H1 (cell line): Measurements from ENCODE around the gene WDR13. TPM values are rescaled to one million over a fixed set of nuclear protein-coding genes. Genes with fewer than 3 reads are reported as not detected.

Experiments used
- CTCF ChIA-PET: fragments of 300-600 bp; sonication (Branson Sonifier 250); formaldehyde crosslinking; loops from one replicate; lab custom pipeline; 2021; ENCODE audit not compliant: partially characterized antibody; lab: Charles Lee
- POLR2A ChIA-PET: fragments of 300-600 bp; sonication (Branson Sonifier 250); formaldehyde crosslinking; loops from one replicate; lab custom pipeline; 2021; ENCODE audit warnings: inconsistent platforms; ENCODE audit not compliant: partially characterized antibody; lab: Charles Lee
- DNase-seq, 2 experiments: peaks; one replicate each; pipeline versions ENCODE4 v3.0.0 to v3.0.0-alpha.2; 2010 to 2022; ENCODE audit warnings: low spot score in 2 of 2, low read depth in 1 of 2, mixed read lengths in 1 of 2
- FAIRE-seq: peaks from 2 replicates; lab custom pipeline; 2011; peaks lifted over from hg19 to GRCh38; lab: Jason Lieb, UNC
- H2AFZ ChIP-seq: 2 replicates; pipeline ENCODE4 v1.8.1; 2012; ENCODE audit warnings: low read length, inconsistent platforms
- H2AK5ac ChIP-seq: 2 replicates; pipeline ENCODE4 v1.6.1; 2013; ENCODE audit warnings: low read depth, low read length
- H2BK120ac ChIP-seq: replicated peaks from 2 replicates; pipeline ENCODE3; 2013; ENCODE audit warnings: low read depth, low read length, inconsistent platforms
- H2BK12ac ChIP-seq: 2 replicates; pipeline ENCODE4 v1.6.1; 2013; ENCODE audit warnings: low read depth, low read length
- H2BK15ac ChIP-seq: 2 replicates; pipeline ENCODE4 v1.6.1; 2013; ENCODE audit warnings: low read length
- H2BK20ac ChIP-seq: 2 replicates; pipeline ENCODE4 v1.6.1; 2013; ENCODE audit warnings: low read length
- H2BK5ac ChIP-seq: 2 replicates; pipeline ENCODE4 v1.6.1; 2013; ENCODE audit warnings: low read depth, low read length
- H3K14ac ChIP-seq: 2 replicates; pipeline ENCODE4 v1.6.1; 2013; ENCODE audit warnings: inconsistent platforms; ENCODE audit not compliant: insufficient read length
- H3K18ac ChIP-seq: 2 replicates; pipeline ENCODE4 v1.6.1; 2013; ENCODE audit warnings: low read length; ENCODE audit errors: extremely low read depth
- H3K23ac ChIP-seq: 2 replicates; pipeline ENCODE4 v1.6.1; 2013; ENCODE audit warnings: inconsistent platforms; ENCODE audit not compliant: insufficient read length
- H3K23me2 ChIP-seq: 2 replicates; pipeline ENCODE4 v1.6.1; 2013; ENCODE audit warnings: low read depth, low read length
- H3K27ac ChIP-seq: 2 replicates; pipeline ENCODE4 v1.6.1; 2011; ENCODE audit warnings: low read depth, low read length, inconsistent platforms
- H3K27me3 ChIP-seq, 4 experiments: replicated peaks in 1 of 4; 1 replicate in 1 of 4; 2 replicates in 3 of 4; pipeline versions ENCODE4 v1.6.1 to v1.8.1; 2011 to 2013; ENCODE audit warnings: low read length in 3 of 4, mild to moderate bottlenecking in 3 of 4, inconsistent platforms in 2 of 4, mixed read lengths in 2 of 4, moderate library complexity in 1 of 4; ENCODE audit not compliant: control insufficient read depth in 3 of 4, insufficient read depth in 3 of 4; ENCODE audit errors: extremely low read depth in 1 of 4
- H3K36me3 ChIP-seq, 4 experiments: 2 replicates each; pipeline versions ENCODE4 v1.6.1 to v1.8.1; 2011 to 2013; ENCODE audit warnings: mild to moderate bottlenecking in 4 of 4, low read length in 3 of 4, moderate library complexity in 2 of 4, control low read depth in 1 of 4, inconsistent platforms in 1 of 4; ENCODE audit not compliant: insufficient read depth in 4 of 4, control insufficient read depth in 2 of 4
- H3K4ac ChIP-seq: replicated peaks from 2 replicates; pipeline ENCODE3; 2013; ENCODE audit warnings: low read length, low read depth, mixed read lengths, inconsistent platforms; ENCODE audit not compliant: insufficient read length
- H3K4me1 ChIP-seq, 4 experiments: replicated peaks in 1 of 4; 1 replicate in 1 of 4; 2 replicates in 3 of 4; pipeline versions ENCODE4 v1.6.1 to v1.8.1; 2011 to 2013; ENCODE audit warnings: low read length in 3 of 4, inconsistent platforms in 2 of 4, mixed read lengths in 1 of 4; ENCODE audit not compliant: insufficient read depth in 4 of 4, control insufficient read depth in 3 of 4
- H3K4me2 ChIP-seq, 2 experiments: 2 replicates each; pipeline versions ENCODE4 v1.6.1 to v1.8.1; 2011 to 2013; ENCODE audit warnings: low read depth in 2 of 2, low read length in 2 of 2, control low read depth in 1 of 2, inconsistent platforms in 1 of 2, mild to moderate bottlenecking in 1 of 2; ENCODE audit not compliant: insufficient read depth in 1 of 2
- H3K4me3 ChIP-seq, 4 experiments: fragments of 200-600, 300-600 bp in 1 of 4; sonication (generic), shearing (Covaris generic), sonication (Bioruptor Twin) in 1 of 4; 2 replicates each; pipeline versions ENCODE4 v1.5.1 to v1.8.1; 2011 to 2016; ENCODE audit warnings: low read length in 4 of 4, low read depth in 3 of 4, control low read depth in 2 of 4, inconsistent platforms in 2 of 4, mild to moderate bottlenecking in 2 of 4, mixed read lengths in 1 of 4, moderate library complexity in 1 of 4; ENCODE audit not compliant: insufficient read depth in 2 of 4; ENCODE audit errors: extremely low read depth in 1 of 4
- H3K56ac ChIP-seq: replicated peaks from 2 replicates; pipeline ENCODE3; 2013; ENCODE audit warnings: low read depth, mild to moderate bottlenecking, mixed read lengths, low read length, inconsistent platforms; ENCODE audit not compliant: insufficient read length
- H3K79me1 ChIP-seq: 2 replicates; pipeline ENCODE4 v1.6.1; 2013; ENCODE audit warnings: low read depth, low read length, control low read depth
- H3K79me2 ChIP-seq, 2 experiments: 2 replicates each; pipeline versions ENCODE4 v1.6.1 to v1.8.1; 2012 to 2013; ENCODE audit warnings: low read length in 2 of 2, mild to moderate bottlenecking in 2 of 2, inconsistent platforms in 1 of 2; ENCODE audit not compliant: insufficient read depth in 2 of 2, control insufficient read depth in 1 of 2
- H3K9ac ChIP-seq, 4 experiments: replicated peaks in 1 of 4; 1 replicate in 1 of 4; 2 replicates in 3 of 4; pipeline versions ENCODE4 v1.6.1 to v1.8.1; 2011 to 2013; ENCODE audit warnings: low read depth in 3 of 4, low read length in 3 of 4, control low read depth in 2 of 4, mild to moderate bottlenecking in 2 of 4, moderate library complexity in 2 of 4, inconsistent platforms in 1 of 4; ENCODE audit errors: extremely low read depth in 1 of 4
- H3K9me3 ChIP-seq, 2 experiments: 2 replicates each; pipeline versions ENCODE4 v1.6.1 to v1.8.1; 2012 to 2013; ENCODE audit warnings: mild to moderate bottlenecking in 2 of 2, moderate library complexity in 2 of 2, control low read depth in 1 of 2, inconsistent platforms in 1 of 2, low read depth in 1 of 2, low read length in 1 of 2, mixed read lengths in 1 of 2; ENCODE audit not compliant: insufficient read depth in 2 of 2
- H4K20me1 ChIP-seq, 2 experiments: replicated peaks in 1 of 2; 2 replicates each; pipeline versions ENCODE3 to v1.8.1; 2011 to 2013; ENCODE audit warnings: inconsistent platforms in 2 of 2, low read length in 2 of 2, mild to moderate bottlenecking in 1 of 2; ENCODE audit not compliant: insufficient read depth in 2 of 2, control insufficient read depth in 1 of 2
- H4K5ac ChIP-seq: 2 replicates; pipeline ENCODE4 v1.6.1; 2013; ENCODE audit warnings: low read length, low read depth, mixed read lengths, inconsistent platforms; ENCODE audit not compliant: insufficient read length
- H4K8ac ChIP-seq: 2 replicates; pipeline ENCODE4 v1.8.0; 2013; ENCODE audit warnings: mild to moderate bottlenecking, moderate library complexity, low read length, inconsistent platforms; ENCODE audit not compliant: insufficient read depth; ENCODE audit errors: extremely low read depth
- H4K91ac ChIP-seq: replicated peaks from 2 replicates; pipeline ENCODE3; 2013; ENCODE audit warnings: low read length, mixed read lengths, inconsistent platforms; ENCODE audit not compliant: insufficient read length
- CHD1 ChIP-seq: IDR thresholded peaks from 2 replicates; pipeline ENCODE4 v1.6.1; 2012; ENCODE audit warnings: low read depth, low read length, improper control_type of control experiment
- GTF2F1 ChIP-seq: IDR thresholded peaks from 2 replicates; pipeline ENCODE4 v1.6.1; 2012; ENCODE audit warnings: low read depth, low read length, improper control_type of control experiment, borderline replicate concordance
- HDAC2 ChIP-seq, 2 experiments: fragments of 300-600 bp in 1 of 2; sonication (generic) in 1 of 2; IDR thresholded peaks; 2 replicates each; pipeline ENCODE4 v1.6.1; 2011 to 2012; ENCODE audit warnings: low read depth in 2 of 2, low read length in 2 of 2, mild to moderate bottlenecking in 2 of 2, moderate library complexity in 2 of 2, borderline replicate concordance in 1 of 2, inconsistent platforms in 1 of 2
- HDAC6 ChIP-seq: IDR thresholded peaks from one replicate; pipeline ENCODE4 v1.7.1; 2012; ENCODE audit warnings: low read depth, mild to moderate bottlenecking, inconsistent platforms, low read length, moderate library complexity
- KDM1A ChIP-seq: fragments of 200-600, 300-600 bp; sonication (generic); IDR thresholded peaks from 2 replicates; pipeline ENCODE4 v1.7.1; 2016; ENCODE audit warnings: mild to moderate bottlenecking, low read length, borderline replicate concordance
- KDM5A ChIP-seq: fragments of 200-600 bp; IDR thresholded peaks from 2 replicates; pipeline ENCODE4 v1.7.1; 2012; ENCODE audit warnings: mild to moderate bottlenecking, low read length, inconsistent platforms, mixed read lengths
- POLR2AphosphoS5 ChIP-seq: IDR thresholded peaks from 2 replicates; pipeline ENCODE4 v1.6.1; 2011; ENCODE audit warnings: low read depth, low read length
- RBBP5 ChIP-seq: IDR thresholded peaks from 2 replicates; pipeline ENCODE4 v1.7.1; 2012; ENCODE audit warnings: low read depth, mild to moderate bottlenecking, inconsistent platforms, low read length, moderate library complexity, borderline replicate concordance
- SP2 ChIP-seq: IDR thresholded peaks from 2 replicates; pipeline ENCODE4 v1.6.1; 2012; ENCODE audit warnings: mild to moderate bottlenecking, low read length, inconsistent platforms
- TBP ChIP-seq: IDR thresholded peaks from 2 replicates; pipeline ENCODE4 v1.6.1; 2011; ENCODE audit warnings: low read depth, low read length, improper control_type of control experiment
- WGBS, 2 experiments: shearing (Covaris generic) in 1 of 2; methylation state at CpG; one replicate each; pipeline versions ENCODE4 v1.1.6 to v1.1.7; 2013 to 2015; ENCODE audit warnings: low lambda C conversion rate in 2 of 2, mixed read lengths in 2 of 2, inconsistent platforms in 1 of 2, low coverage in 1 of 2, missing lambda C conversion rate in 1 of 2; ENCODE audit not compliant: insufficient replicate concordance in 2 of 2, insufficient coverage in 1 of 2, insufficient read length in 1 of 2; ENCODE audit errors: extremely low coverage in 1 of 2, missing lambda C conversion rate in 1 of 2; 5-methylcytosine and 5-hydroxymethylcytosine counted together
- polyA plus RNA-seq, 7 experiments: library from polyadenylated mRNA; depleted of rRNA in 3 of 7; stranded (reverse) in 5 of 7; unstranded in 2 of 7; fragments of >200 nt in 5 of 7; fragments of 200-250 nt in 2 of 7; gene quantifications; 1 replicate in 5 of 7; 2 replicates in 1 of 7; 4 replicates in 1 of 7; pipeline versions ENCODE4 v1.2.1 to v1.2.3, GENCODE V29; 2011 to 2013; ENCODE audit warnings: missing spikeins in 2 of 7, mixed read lengths in 2 of 7
- total RNA-seq: library from RNA; stranded (reverse); fragmentation: NEBNext Ultra II Directional; extraction: Animal tissue kit (Norgen Biotek cat#: 25700); gene quantifications from 2 replicates; pipeline ENCODE4 v1.2.1, GENCODE V29; 2021

The WDR13 gene
- total and polyA plus RNA-seq, 2 of the 8 experiments (the other 6 are each of a cell fraction or from before 2014, with no cell fraction given) = 19.4 to 46.3 TPM

DNA sequence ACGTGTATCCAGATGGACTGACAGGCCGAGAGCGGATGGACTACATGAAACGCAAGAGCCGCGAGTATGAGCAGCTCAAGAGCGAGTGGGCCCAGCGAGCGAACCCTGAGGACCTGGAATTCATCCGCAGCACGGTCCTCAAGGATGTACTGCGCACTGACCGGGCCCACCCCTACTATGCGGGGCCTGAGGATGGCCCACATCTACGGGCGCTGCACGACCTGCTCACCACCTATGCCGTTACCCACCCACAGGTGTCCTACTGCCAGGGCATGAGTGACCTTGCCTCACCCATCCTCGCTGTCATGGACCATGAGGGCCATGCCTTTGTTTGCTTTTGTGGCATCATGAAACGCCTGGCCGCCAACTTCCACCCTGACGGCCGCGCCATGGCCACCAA is 37.7 kb upstream of the WDR13 start:
- Histone ChIP-seq H3K18ac (no peak overlapping the region), H3K4me3 (no peak overlapping the region), H3K4me2 (no peak overlapping the region), H3K4ac (no peak overlapping the region), H3K27ac (no peak overlapping the region), H3K79me1 (no peaks in the 10 kb centered on the region), H3K14ac (no peak overlapping the region), H3K56ac (no peak overlapping the region), H2BK15ac (no peak overlapping the region), H3K79me2 (no peaks in the 10 kb centered on the region), H3K36me3 (peaks cover 0 to 8% (median under 1%) of the 10 kb centered on the region in 4 experiments; a peak in 3 of 8 replicates), H2BK5ac (no peak overlapping the region), H2BK20ac (no peak overlapping the region), H2BK120ac (no peak overlapping the region), H3K9ac (no peak overlapping the region), H3K23ac (no peak overlapping the region), H4K91ac (no peak overlapping the region), H3K27me3 (no peaks in the 10 kb centered on the region), H2BK12ac (no peak overlapping the region), H4K8ac (no peak overlapping the region), H3K9me3 (no peaks in the 10 kb centered on the region), H3K4me1 (no peaks in the 10 kb centered on the region), H4K20me1 (no peaks in the 10 kb centered on the region), H3K23me2 (no peaks in the 10 kb centered on the region), H2AK5ac (no peak overlapping the region), H4K5ac (no peak overlapping the region)
- FAIRE-seq = no peak
- POLR2A ChIA-PET = interaction anchor here (2.9 kb wide), 1 partner anchor 15 kb away, joined by 11 read pairs; the partner anchor contains the start of gene RBM3
- CTCF ChIA-PET = interaction anchor here (0.5 kb wide), 1 partner anchor 1057 kb away, joined by 3 read pairs; no protein-coding TSS in a partner anchor
- no peak for DNase-seq
- 99% methylated on average over 12 of the region's 24 CpGs; no CpG with 5 or more reads in 1 of the 2 experiments for WGBS, 2 experiments
- no peak for TF ChIP-seq KDM1A
- no peak for TF ChIP-seq HDAC6
- TF ChIP-seq SP2 = no peak
- no peak for TF ChIP-seq KDM5A
- TF ChIP-seq CHD1 = no peak
- no peak for TF ChIP-seq HDAC2 (IDR thresholded peaks at IDR 0.05; ENCODE audit: borderline replicate concordance in 1 of 2, low read depth in 2 of 2, low read length in 2 of 2)
- no peak for TF ChIP-seq GTF2F1
- no peak for TF ChIP-seq RBBP5
- TF ChIP-seq POLR2AphosphoS5 = no peak
- TF ChIP-seq TBP = no peak
- TF ChIP-seq, all 59 proteins: peak for 0
- no peak overlapping the region for H2AFZ ChIP-seq
